ENCODE data around the gene ID3.

Gene ID3

DNA sequence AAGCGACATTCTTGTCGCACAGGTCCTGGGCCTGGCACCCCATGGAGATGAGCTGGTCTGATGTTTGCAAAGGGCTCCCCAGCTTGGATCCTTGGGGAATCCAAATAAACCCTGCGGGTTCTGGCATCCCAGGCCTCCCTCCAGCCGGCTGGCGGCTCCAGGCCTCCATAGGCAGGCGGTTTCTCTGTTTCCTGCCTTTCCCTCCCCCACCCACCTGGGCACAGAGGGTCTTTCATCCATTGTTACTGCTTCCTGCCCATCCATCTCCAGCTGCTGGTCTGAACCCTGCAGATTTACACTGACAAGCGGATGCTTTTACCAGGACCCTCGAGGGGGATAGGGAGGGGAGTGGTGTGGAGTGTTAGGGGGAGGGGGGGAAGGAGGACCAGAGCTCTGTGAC is 39.1 kb upstream of the ID3 start:
- DNase-seq (ENCODE audit: extremely low read depth, low read depth): no peak
- no peak overlapping the region for H3K4me3 ChIP-seq (replicated peaks; ENCODE audit: low read depth, low read length)
- TF ChIP-seq, protein P1, sequence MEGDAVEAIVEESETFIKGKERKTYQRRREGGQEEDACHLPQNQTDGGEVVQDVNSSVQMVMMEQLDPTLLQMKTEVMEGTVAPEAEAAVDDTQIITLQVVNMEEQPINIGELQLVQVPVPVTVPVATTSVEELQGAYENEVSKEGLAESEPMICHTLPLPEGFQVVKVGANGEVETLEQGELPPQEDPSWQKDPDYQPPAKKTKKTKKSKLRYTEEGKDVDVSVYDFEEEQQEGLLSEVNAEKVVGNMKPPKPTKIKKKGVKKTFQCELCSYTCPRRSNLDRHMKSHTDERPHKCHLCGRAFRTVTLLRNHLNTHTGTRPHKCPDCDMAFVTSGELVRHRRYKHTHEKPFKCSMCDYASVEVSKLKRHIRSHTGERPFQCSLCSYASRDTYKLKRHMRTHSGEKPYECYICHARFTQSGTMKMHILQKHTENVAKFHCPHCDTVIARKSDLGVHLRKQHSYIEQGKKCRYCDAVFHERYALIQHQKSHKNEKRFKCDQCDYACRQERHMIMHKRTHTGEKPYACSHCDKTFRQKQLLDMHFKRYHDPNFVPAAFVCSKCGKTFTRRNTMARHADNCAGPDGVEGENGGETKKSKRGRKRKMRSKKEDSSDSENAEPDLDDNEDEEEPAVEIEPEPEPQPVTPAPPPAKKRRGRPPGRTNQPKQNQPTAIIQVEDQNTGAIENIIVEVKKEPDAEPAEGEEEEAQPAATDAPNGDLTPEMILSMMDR (IDR thresholded peaks at IDR 0.05; ENCODE audit: low read depth, low read length, missing control alignments): no peak

GRCh38 chr1:23597635-23598388 is 38.5 kb upstream of the ID3 start:
- TF ChIP-seq, protein P1 (IDR thresholded peaks at IDR 0.05; ENCODE audit: low read depth, low read length, missing control alignments): no peak
- no peak overlapping the region for H3K4me3 ChIP-seq (replicated peaks; ENCODE audit: low read depth, low read length)
- DNase-seq (ENCODE audit: extremely low read depth, low read depth): no peak

GRCh38 chr1:23596382-23597358 is 37.4 kb upstream of the ID3 start:
- TF ChIP-seq, protein P1 (IDR thresholded peaks at IDR 0.05; ENCODE audit: low read depth, low read length, missing control alignments): no peak
- DNase-seq (ENCODE audit: extremely low read depth, low read depth): no peak
- no peak overlapping the region for H3K4me3 ChIP-seq (replicated peaks; ENCODE audit: low read depth, low read length)

GRCh38 chr1:23594927-23595353 is 35.6 kb upstream of the ID3 start:
- DNase-seq (ENCODE audit: extremely low read depth, low read depth): no peak
- TF ChIP-seq, protein P1 (IDR thresholded peaks at IDR 0.05; ENCODE audit: low read depth, low read length, missing control alignments): no peak
- no peak overlapping the region for H3K4me3 ChIP-seq (replicated peaks; ENCODE audit: low read depth, low read length)

GRCh38 chr1:23594149-23594907 is 35.0 kb upstream of the ID3 start:
- TF ChIP-seq, protein P1 (IDR thresholded peaks at IDR 0.05; ENCODE audit: low read depth, low read length, missing control alignments): no peak
- no peak overlapping the region for H3K4me3 ChIP-seq (replicated peaks; ENCODE audit: low read depth, low read length)
- no peak for DNase-seq (ENCODE audit: extremely low read depth, low read depth)

- H3K4me3 ChIP-seq (replicated peaks; ENCODE audit: low read depth, low read length): no peak overlapping the region
- TF ChIP-seq, protein P1 (IDR thresholded peaks at IDR 0.05; ENCODE audit: low read depth, low read length, missing control alignments): no peak
- DNase-seq (ENCODE audit: extremely low read depth, low read depth): no peak
Observed at GRCh38 chr1:23593556-23594148, 34.4 kb upstream of the ID3 start.

Measured in HFF-Myc (cell line).